Neural progenitor cell (in vitro differentiated cells): ENCODE data around the gene ABHD3. TPM values are rescaled to one million over a fixed set of nuclear protein-coding genes. Genes with fewer than 3 reads are reported as not detected.

ENCODE experiments used
- DNase-seq: peaks from one replicate; pipeline ENCODE4 v3.0.0-alpha.2; 2016; ENCODE audit warnings: low spot score
- H2AFZ ChIP-seq: fragments of 200-600 bp; sonication (generic); replicated peaks from 2 replicates; pipeline ENCODE4 v1.6.1; 2016; ENCODE audit warnings: antibody characterized with exemption
- H3F3A ChIP-seq: fragments of 200-600 bp; sonication (generic); 2 replicates; pipeline ENCODE4 v1.6.1; 2016; ENCODE audit warnings: antibody characterized with exemption, low read depth
- H3K27ac ChIP-seq: fragments of 200-600 bp; sonication (generic); 2 replicates; pipeline ENCODE4 v1.5.1; 2016; ENCODE audit warnings: mild to moderate bottlenecking
- H3K27me3 ChIP-seq: fragments of 200-600 bp; sonication (generic); 2 replicates; pipeline ENCODE4 v1.6.1; 2016; ENCODE audit warnings: mild to moderate bottlenecking, moderate library complexity
- H3K36me3 ChIP-seq: fragments of 200-600 bp; sonication (generic); 2 replicates; pipeline ENCODE4 v1.5.1; 2016
- H3K4me1 ChIP-seq: fragments of 200-600 bp; sonication (generic); 2 replicates; pipeline ENCODE4 v1.6.1; 2016; ENCODE audit warnings: mixed run types
- H3K4me2 ChIP-seq: fragments of 200-600 bp; sonication (generic); 2 replicates; pipeline ENCODE4 v1.6.1; 2016
- H3K4me3 ChIP-seq: fragments of 200-600 bp; sonication (generic); 2 replicates; pipeline ENCODE4 v1.5.1; 2016
- H3K79me2 ChIP-seq: fragments of 200-600 bp; sonication (generic); 2 replicates; pipeline ENCODE4 v1.6.1; 2016; ENCODE audit warnings: low read depth
- H3K9ac ChIP-seq: fragments of 200-600 bp; sonication (generic); 2 replicates; pipeline ENCODE4 v1.6.1; 2016
- H3K9me3 ChIP-seq: fragments of 200-600 bp; sonication (generic); 2 replicates; pipeline ENCODE4 v1.5.1; 2016; ENCODE audit warnings: low read depth
- H4K20me1 ChIP-seq: fragments of 200-600 bp; sonication (generic); 2 replicates; pipeline ENCODE4 v1.6.1; 2016; ENCODE audit warnings: low read depth
- H3K27ac Mint-ChIP-seq: 3 replicates; pipeline ENCODE4 v1.8.0; 2021; ENCODE audit warnings: mixed read lengths
- H3K27me3 Mint-ChIP-seq: 2 replicates; pipeline ENCODE4 v1.8.0; 2022; ENCODE audit warnings: low read depth, mild to moderate bottlenecking, inconsistent platforms, moderate library complexity, mixed read lengths; ENCODE audit not compliant: insufficient read depth
- H3K36me3 Mint-ChIP-seq: 3 replicates; pipeline ENCODE4 v1.8.0; 2021; ENCODE audit warnings: mixed read lengths
- H3K4me1 Mint-ChIP-seq: 3 replicates; pipeline ENCODE4 v1.8.0; 2021; ENCODE audit warnings: mixed read lengths
- H3K4me3 Mint-ChIP-seq: 3 replicates; pipeline ENCODE4 v1.8.0; 2021; ENCODE audit warnings: mild to moderate bottlenecking, moderate library complexity, mixed read lengths
- H3K9me3 Mint-ChIP-seq: 3 replicates; pipeline ENCODE4 v1.8.0; 2020; ENCODE audit warnings: mixed read lengths
- CTCF ChIP-seq: fragments of 200-600 bp; sonication (generic); IDR thresholded peaks from 2 replicates; pipeline ENCODE4 v1.5.1; 2017; ENCODE audit warnings: antibody characterized with exemption, mild to moderate bottlenecking
- EZH2 ChIP-seq: fragments of 200-600 bp; sonication (generic); IDR thresholded peaks from 2 replicates; pipeline ENCODE4 v1.6.1; 2017; ENCODE audit warnings: antibody characterized with exemption, mild to moderate bottlenecking, moderate library complexity
- EZH2phosphoT487 ChIP-seq: fragments of 200-600 bp; sonication (generic); IDR thresholded peaks from 2 replicates; pipeline ENCODE4 v1.6.1; 2017; ENCODE audit warnings: antibody characterized with exemption
- total RNA-seq: library from RNA; depleted of rRNA; stranded (reverse); fragments of >200 nt; gene quantifications from 2 replicates; pipeline ENCODE4 v1.2.3, GENCODE V29; 2015; ENCODE audit warnings: low replicate concordance

Gene ABHD3
- total RNA-seq, 1 donor from 2014 or later = 21.0 TPM

DNA sequence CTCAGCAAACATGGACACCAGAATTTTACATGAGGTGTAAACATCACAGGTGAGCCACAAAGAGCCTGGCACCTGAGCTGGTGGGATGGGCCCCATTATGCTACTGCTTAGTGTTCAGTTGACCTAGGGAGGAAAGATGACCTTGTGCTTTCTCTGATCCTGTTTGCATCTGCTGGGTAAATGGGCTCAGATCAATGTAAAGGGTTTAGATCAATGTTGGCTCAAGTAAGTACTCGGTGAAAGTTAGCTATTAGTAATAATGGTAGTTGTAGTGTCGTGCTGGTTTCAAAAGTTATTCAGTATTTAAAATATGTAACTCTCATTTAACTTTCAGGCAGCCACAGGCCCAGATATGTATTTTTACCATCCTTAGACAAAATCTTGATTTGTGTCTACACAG, 19.8 kb downstream of the ABHD3 start:
- Mint-ChIP-seq H3K36me3 (peaks cover 11% of the 10 kb centered on the region), H3K4me1 (peaks cover 14% of the 10 kb centered on the region), H3K27me3 (no peaks in the 10 kb centered on the region), H3K27ac (no peak overlapping the region), H3K9me3 (peaks cover 8% of the 10 kb centered on the region), H3K4me3 (no peak overlapping the region)
- Histone ChIP-seq H2AFZ (no peak overlapping the region), H3K9me3 (peaks cover 2% of the 10 kb centered on the region), H3K9ac (no peak overlapping the region), H3K79me2 (no peaks in the 10 kb centered on the region), H3K4me1 (peaks cover 18% of the 10 kb centered on the region), H3K4me2 (no peak overlapping the region), H3F3A (peaks cover 17% of the 10 kb centered on the region), H3K4me3 (no peak overlapping the region), H4K20me1 (peaks cover 4% of the 10 kb centered on the region), H3K27me3 (no peaks in the 10 kb centered on the region), H3K36me3 (no peaks in the 10 kb centered on the region), H3K27ac (no peak overlapping the region)
- TF ChIP-seq EZH2 = no peak
- TF ChIP-seq CTCF = no peak
- no peak for TF ChIP-seq EZH2phosphoT487
- no peak for DNase-seq

DNA sequence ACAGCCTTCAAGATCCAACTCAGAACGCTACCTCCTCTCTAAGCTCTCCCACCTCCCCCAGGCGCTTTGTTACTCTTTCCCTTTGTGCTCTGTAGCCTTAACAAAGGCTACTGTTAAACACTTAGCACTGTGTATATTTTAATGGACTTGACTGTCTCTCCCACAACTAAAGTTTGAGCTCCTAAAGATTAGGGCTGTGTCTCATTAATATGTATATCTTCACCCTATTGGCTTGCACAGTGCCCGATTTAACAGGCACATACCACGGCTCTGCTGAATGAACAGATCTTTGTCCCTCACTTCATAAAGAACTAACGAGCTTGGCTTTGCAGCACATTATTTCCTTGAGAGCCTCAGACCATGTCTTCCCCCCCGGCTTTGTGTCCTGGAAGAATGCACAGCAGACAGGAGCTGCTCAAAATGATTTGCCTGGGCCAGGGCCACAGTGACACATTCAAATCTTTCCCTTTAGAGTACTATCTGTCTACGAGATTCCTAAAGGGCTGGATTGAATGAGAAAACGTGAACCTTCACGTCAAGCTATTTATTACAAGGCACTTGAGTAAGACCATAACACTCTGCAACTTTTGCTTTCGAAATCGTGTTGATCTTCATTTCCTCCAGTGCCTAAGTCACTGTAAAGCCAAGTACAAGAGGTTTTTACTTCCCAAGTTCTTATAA, 22.1 kb downstream of the ABHD3 start:
- H3K4me1 ChIP-seq = peaks cover 18% of the 10 kb centered on the region
- TF ChIP-seq EZH2 (no peak), EZH2phosphoT487 (no peak), CTCF (no peak)
- peak overlapping the region; percentile 53 for H3K4me2 ChIP-seq
- H3F3A ChIP-seq = peaks cover 17% of the 10 kb centered on the region
- no peaks in the 10 kb centered on the region for H3K27me3 ChIP-seq
- Mint-ChIP-seq H3K27ac (no peak overlapping the region), H3K4me3 (no peak overlapping the region), H3K4me1 (peaks cover 14% of the 10 kb centered on the region), H3K36me3 (no peaks in the 10 kb centered on the region), H3K27me3 (no peaks in the 10 kb centered on the region), H3K9me3 (no peaks in the 10 kb centered on the region)
- H4K20me1 ChIP-seq = peaks cover 4% of the 10 kb centered on the region
- no peaks in the 10 kb centered on the region for H3K9me3 ChIP-seq
- DNase-seq = peak; percentile 68
- no peak overlapping the region for H3K27ac ChIP-seq
- no peaks in the 10 kb centered on the region for H3K79me2 ChIP-seq
- peak overlapping the region; percentile 26 for H2AFZ ChIP-seq
- no peak overlapping the region for H3K4me3 ChIP-seq
- H3K36me3 ChIP-seq = no peaks in the 10 kb centered on the region
- no peak overlapping the region for H3K9ac ChIP-seq

DNA sequence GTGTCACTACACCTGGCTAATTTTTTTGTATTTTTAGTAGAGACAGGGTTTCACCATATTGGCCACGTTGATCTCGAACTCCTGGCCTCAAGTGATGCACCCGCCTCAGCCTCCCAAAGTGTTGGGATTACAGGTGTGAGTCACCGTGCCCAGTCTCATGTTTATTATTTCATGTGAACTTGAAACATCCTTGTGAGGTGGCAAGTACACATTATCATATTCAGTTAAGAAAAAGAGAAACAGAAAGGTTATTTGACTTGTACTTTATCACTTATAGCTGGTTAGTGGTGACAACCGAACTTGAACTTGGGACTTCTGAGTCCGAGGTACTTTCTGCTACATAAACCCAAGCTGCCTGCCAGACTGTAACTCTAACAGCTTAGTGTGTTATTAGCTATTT, 24.4 kb downstream of the ABHD3 start:
- Histone ChIP-seq H2AFZ (no peak overlapping the region), H3K79me2 (no peaks in the 10 kb centered on the region), H3K27ac (no peak overlapping the region), H4K20me1 (peaks cover 4% of the 10 kb centered on the region), H3K4me3 (no peak overlapping the region), H3K4me2 (no peak overlapping the region), H3K9me3 (no peaks in the 10 kb centered on the region), H3F3A (peaks cover 17% of the 10 kb centered on the region), H3K27me3 (no peaks in the 10 kb centered on the region), H3K9ac (no peak overlapping the region), H3K4me1 (peaks cover 18% of the 10 kb centered on the region), H3K36me3 (no peaks in the 10 kb centered on the region)
- Mint-ChIP-seq H3K4me3 (no peak overlapping the region), H3K9me3 (no peaks in the 10 kb centered on the region), H3K4me1 (peaks cover 11% of the 10 kb centered on the region), H3K27me3 (peaks cover 3% of the 10 kb centered on the region), H3K36me3 (no peaks in the 10 kb centered on the region), H3K27ac (no peak overlapping the region)
- no peak for TF ChIP-seq CTCF
- no peak for TF ChIP-seq EZH2
- TF ChIP-seq EZH2phosphoT487 = no peak
- DNase-seq = no peak
